HG02642 (cell line): ENCODE data around the gene ATP8B4.
"Not testable (repeated sequence)": the region's sequence is repeated elsewhere in the genome, so short reads cannot be mapped to it uniquely, and the experiment has no call there.

ENCODE experiments used
- ATAC-seq: cut with Tn5 transposase; IDR thresholded peaks from one replicate; pipeline ENCODE4 v1.9.1; 2021; ENCODE audit warnings: mild to moderate bottlenecking; ENCODE audit not compliant: unreplicated experiment, poor library complexity

ATP8B4 gene

GRCh38 chr15:50112488-50113186 lies 6.4 kb downstream of the ATP8B4 start:
- ATAC-seq, result no peak

GRCh38 chr15:50110285-50110684 lies 8.7 kb downstream of the ATP8B4 start:
- ATAC-seq, result no peak

- ATAC-seq, result no peak
These were observed 9.7 kb downstream of the ATP8B4 start for GRCh38 chr15:50109076-50109987.

- ATAC-seq, result no peak
These were observed 10.6 kb downstream of the ATP8B4 start for GRCh38 chr15:50108461-50108860.

DNA sequence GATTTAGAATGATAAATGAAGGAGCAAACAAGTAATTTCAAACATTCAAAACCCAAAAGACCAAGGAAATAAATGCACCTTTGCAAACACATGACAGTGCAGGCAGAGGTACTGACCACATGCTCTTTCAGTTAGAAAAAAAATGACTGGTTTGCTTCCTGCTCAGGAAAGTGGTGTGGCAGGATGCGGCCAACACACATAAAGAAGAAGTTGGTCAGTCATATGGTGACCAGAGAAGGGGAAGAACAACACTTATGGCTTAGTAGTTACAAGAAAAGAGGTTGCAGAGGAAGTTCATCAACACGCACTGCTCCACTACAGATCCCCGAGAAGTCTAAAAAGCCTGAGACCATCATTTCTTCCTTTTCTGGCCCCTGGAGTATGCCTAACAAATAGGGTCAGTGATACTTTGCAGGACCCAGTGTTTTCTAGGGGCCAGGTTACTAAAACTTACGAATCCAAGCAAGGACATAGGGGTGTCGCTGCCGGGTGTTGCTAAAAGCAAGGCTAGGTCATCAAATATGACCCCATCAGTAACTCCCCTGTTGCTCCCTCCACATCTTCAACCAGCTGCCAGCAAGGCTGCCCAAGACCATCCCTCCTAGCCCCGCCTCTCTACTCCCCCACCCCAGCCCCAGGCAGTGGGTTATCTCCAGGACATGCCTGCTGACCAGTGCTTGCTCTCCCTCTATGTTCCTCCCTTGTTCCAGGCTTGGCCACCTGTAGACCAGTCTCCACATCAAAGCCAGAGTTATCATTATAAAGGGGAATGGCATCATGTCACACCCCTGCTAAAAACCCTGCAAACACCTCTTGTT lies 11.2 kb downstream of the ATP8B4 start:
- ATAC-seq, result peak; percentile 91

DNA sequence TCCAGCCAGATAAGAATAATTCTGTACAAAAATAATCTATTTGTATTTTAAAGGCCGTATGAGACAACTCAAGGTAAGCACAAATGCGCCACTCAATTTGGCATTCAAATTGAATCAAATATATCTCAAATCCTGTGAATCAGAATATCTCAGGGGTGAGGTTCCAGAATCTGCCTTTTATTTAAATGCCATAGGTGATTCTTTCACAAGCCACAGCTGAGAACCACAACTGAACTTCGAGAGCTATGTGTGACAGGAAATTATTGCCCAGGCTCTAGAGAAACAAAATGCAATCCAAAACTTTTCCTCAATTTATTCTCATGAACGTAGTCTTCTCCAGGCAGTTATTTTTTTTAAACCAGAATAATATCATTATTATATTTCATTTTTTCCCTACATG lies 11.9 kb downstream of the ATP8B4 start:
- no peak for ATAC-seq

DNA sequence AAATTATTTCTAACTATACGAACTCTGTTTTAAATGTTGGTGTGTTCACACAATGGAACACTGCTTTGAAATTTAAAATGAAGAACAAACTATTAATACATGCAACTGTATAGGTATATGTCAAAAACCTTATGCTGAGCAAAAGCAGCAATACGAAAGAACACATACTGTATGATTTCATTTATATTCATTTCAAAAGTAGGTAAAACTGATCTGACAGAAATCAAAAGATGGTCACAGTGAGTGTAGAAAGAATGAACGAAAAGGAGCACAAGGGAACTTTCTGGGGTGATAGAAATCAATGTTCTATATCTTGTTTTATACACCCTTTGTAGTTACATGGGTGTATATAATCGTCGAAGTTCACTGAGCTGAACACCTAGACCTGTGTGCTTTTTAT lies 12.6 kb downstream of the ATP8B4 start:
- no peak for ATAC-seq

DNA sequence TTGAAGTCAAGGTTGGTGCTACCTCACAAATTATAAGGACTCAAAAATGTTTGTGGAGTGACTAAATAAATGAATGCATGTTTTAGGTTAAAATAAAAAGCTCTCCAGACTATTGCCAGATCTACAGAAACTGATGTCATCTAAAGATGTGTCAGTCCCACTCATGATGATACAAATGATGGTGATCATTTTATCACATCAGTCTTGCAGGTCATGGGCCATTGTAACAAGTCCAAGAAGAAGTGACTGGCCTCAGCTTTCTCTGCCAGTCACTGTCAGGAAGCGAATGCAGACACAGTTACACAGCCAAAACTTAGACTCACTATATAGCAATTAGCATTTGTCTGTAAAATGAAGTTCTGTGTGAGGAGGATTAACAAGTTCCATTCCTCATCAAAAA lies 18.5 kb downstream of the ATP8B4 start:
- ATAC-seq, result no peak

DNA sequence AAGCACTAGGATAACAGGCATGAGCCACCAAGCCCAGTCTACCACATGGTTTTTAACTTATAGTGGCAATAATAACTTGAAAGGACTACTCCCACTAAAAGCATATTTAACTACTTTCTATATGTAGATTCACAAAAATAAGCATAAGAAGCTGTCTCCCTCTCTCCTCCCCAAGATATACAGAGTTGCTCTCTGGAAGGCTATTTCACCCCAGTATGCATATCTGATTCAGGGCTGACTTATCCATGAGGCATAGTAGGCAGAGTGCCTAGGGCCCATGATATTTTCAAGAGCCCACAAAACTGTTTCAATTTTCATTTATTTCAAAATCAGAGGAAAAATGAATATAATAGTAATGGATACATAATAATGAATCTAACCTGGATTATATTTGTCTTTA lies 20.5 kb downstream of the ATP8B4 start:
- no peak for ATAC-seq

DNA sequence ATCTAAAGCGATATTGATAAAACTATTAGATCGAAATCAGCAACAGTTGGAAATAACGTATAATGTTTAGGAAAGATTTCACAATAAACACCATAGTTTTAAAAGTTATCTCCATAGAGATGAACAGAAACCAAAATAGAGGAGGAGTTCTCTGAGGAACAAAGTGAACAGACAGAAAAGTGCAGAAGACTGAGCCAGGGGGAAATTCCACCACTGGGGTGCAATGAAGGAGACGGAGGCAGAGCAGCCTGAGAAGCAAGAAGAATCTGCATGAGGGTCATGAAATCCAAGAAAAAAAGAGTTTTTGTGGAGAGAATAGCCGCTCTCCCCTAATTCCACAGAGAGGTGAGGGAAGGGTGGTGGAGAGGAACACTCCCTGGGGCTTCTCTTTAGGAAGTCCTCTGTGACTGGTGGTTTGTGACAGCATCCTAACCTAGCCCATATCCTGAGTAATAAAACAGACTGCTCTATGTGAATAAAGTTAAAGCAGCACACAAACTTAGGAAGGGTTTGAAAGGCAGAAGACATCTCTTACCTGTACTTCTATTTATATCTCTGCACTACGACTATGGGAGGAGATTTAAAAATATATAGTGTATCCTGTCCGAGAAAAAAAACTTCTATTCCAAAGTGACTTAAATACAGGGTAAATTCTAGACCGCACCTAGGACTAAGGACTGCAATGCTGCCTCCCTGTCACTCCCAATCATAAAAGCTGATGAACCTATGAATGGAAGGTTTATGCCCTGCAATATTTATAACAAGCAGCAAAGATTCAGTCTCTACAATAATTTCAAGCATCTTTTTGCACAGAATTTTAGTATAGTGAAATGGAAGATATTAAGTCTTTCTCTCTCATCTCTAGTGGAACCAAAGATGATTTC lies 22.9 kb downstream of the ATP8B4 start:
- ATAC-seq, result no peak

- not testable (repeated sequence) for ATAC-seq
These were observed 29.6 kb downstream of the ATP8B4 start for GRCh38 chr15:50089386-50089785.

DNA sequence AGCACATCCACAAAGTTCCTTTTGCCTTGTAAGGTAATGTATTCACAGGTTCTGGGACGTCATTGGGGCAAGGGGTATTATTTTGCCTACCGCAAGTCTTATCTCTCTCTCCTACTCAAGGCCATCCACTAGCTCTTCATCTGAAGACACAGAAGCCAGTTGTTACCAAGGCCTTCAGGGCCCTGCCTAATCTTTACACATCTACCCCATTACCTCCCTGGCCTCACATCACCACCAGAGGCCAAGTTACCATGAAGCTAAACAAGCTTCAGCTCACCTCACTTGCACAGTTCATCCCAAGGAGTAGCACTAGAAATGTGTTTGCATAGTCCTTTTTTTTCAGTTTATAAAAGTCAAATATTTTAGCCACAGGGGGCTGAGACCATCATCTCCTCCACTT lies 34.1 kb downstream of the ATP8B4 start:
- ATAC-seq, result no peak

DNA sequence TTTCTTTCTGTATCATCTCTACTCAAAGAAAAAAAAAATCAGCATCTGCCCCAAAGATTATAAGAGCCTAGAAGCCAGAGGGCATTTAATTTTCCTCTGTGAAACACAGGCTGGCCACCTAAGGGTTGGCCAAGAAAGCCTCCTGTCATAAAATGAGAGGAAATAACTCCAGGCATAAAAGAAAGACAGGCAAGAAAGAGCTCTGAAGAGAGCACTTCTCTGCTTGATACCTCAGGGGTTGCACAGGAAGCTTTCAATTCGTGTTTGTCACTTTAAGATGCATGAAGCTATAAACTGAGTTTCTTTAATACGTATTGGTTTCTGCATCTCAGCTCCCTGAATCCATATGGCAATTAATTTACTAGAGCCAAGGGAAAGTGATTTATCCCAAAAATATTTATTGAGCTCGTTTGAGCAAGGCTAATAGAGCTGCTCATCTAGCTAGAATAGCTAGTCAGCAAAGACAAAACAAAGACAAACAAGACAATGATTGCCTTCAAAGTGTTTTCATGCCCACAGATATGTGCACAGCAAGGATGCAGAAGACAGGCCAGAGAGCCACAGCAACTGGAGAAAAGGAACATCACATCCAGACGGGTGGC lies 35.5 kb downstream of the ATP8B4 start:
- no peak for ATAC-seq

DNA sequence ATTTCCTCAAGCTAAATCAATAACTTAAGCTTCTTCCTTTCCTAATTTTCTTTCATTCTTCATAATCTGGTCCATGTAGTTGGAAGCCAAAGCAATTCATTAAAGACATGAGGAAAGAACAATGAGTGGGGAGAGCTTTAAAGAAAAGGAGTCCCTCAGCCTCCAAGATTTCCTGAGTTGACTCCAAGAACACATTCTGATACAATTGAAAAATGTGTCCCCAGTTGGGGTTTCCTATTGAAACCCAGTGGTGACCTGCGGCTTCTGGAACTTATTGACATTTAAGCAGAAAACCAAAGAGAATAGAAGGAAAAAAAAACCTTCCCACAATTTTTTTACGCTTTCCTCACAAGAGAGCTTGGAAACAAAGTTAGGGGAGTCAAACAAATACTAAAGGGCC lies 37.0 kb downstream of the ATP8B4 start:
- no peak for ATAC-seq

DNA sequence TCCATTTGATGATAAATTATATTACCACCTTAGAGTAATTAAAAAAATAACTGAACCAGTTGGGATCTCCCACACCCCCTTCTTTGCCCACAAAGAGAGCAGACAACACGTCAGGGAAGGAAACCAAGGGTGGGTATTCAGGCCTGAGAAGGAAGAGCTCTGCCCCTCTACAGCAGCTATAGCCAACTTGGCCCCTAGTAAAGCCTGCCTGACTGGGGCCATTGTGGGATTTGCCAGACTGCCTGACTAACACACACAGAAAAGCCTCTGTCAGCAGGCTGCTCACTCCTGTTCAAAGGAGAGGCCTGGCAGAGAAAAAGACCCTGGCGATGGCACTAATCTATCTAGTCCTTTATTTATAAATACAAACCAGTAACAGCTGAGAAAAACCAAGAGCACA lies 41.4 kb downstream of the ATP8B4 start:
- ATAC-seq, result no peak

DNA sequence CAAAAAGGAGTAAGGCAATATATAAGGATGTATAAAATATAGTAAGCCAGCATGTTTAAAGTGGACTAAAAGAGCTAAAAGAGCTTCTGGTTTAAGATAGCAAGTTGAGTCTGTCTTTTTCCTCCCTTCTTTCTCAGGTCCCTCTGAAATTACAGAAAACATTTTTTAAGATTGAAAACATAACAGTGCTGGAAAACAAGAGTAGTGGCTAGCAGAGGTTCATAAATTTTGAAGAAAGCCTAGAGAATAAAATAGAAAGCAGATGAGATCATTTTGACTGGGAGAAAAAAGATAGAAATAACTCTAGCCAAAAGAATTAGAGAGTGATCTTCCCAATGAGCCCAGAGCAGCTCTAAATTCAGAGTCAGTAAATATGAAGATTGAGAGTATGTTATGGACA lies 41.9 kb downstream of the ATP8B4 start:
- no peak for ATAC-seq

- ATAC-seq, result no peak
These were observed 43.7 kb downstream of the ATP8B4 start for GRCh38 chr15:50075319-50075718.

DNA sequence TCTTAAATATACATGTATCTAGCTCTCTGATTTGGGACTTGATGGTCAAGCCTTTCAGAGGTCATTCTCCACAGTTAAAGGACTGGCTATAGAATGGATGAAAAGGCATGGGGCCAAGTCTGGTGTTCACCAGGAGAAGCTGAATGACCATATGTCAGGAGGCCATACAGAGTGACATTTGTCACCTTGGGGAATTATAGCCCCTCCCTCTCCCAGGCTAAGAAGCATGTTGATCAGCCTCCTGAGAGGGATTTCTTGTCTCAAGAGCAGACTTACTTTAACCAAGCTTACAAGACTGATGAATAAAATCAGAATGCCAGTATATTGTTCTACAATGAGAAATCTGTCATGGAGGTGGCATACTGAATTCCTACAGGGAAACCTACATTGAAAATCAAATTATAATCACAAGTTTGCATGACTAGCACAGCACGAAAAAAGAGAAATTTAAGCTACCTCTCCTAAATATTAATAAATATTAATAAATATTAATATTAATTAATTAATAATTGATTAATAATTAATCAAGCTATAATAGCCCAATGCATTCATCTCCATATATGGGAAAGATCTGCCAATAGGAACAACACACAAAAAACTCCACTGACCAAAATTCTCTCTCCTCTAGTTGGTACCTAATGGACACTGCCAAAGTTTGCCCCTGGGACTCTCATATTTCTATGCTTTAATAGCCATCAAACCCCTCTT lies 47.3 kb downstream of the ATP8B4 start:
- ATAC-seq, result no peak

- no peak for ATAC-seq
These were observed 51.0 kb downstream of the ATP8B4 start for GRCh38 chr15:50068016-50068415.
